Memory B cell (primary cell): Measurements from ENCODE around the gene GYS2.

ENCODE experiments used
- ATAC-seq: fragments of 150-1000 bp; cut with Tn5 transposase; 2 replicates; pipeline ENCODE4 v1.10.0; 2021; ENCODE audit warnings: low read depth, mild to moderate bottlenecking, moderate library complexity
- DNase-seq, 2 donors: peaks; one replicate each; pipeline ENCODE4 v3.0.0; 2022; ENCODE audit warnings: low spot score in 2 of 2
- H3K27ac Mint-ChIP-seq: one replicate; pipeline ENCODE4 v1.8.0; 2022; ENCODE audit warnings: mild to moderate bottlenecking, moderate library complexity, mixed read lengths
- H3K27me3 Mint-ChIP-seq: one replicate; pipeline ENCODE4 v1.8.0; 2022; ENCODE audit warnings: mixed read lengths
- H3K36me3 Mint-ChIP-seq: one replicate; pipeline ENCODE4 v1.8.0; 2022; ENCODE audit warnings: mild to moderate bottlenecking, mixed read lengths
- H3K4me1 Mint-ChIP-seq: one replicate; pipeline ENCODE4 v1.8.0; 2022; ENCODE audit warnings: mixed read lengths
- H3K4me3 Mint-ChIP-seq: one replicate; pipeline ENCODE4 v1.8.0; 2022; ENCODE audit warnings: mild to moderate bottlenecking, moderate library complexity, mixed read lengths
- H3K9me3 Mint-ChIP-seq: one replicate; pipeline ENCODE4 v1.8.0; 2022; ENCODE audit warnings: mixed read lengths

GYS2 gene

DNA sequence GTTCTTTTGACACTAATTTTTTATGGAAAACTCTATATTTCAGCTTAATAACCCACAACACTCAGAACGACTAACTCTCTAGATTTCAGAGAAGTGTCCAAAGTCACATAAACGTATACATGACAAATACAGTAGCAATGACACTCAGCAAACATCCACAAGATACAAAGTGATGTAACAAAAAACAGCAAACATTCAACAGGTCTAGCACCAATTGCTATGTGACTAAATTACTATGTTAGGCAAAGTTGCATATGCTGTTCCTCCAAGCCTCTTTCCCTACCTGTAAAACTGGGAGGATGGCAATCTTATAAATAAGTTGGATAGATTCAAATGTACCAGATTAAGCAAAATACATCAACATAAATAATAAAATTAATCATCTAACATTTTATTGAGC, 104.9 kb downstream of the GYS2 start:
- H3K27ac Mint-ChIP-seq, result no peak overlapping the region
- H3K4me3 Mint-ChIP-seq, result no peak overlapping the region
- H3K4me1 Mint-ChIP-seq, result peaks cover 20% of the 10 kb centered on the region
- no peaks in the 10 kb centered on the region for H3K9me3 Mint-ChIP-seq
- ATAC-seq (no peak), DNase-seq (no peak)
- H3K36me3 Mint-ChIP-seq, result peaks cover 27% of the 10 kb centered on the region
- H3K27me3 Mint-ChIP-seq, result no peaks in the 10 kb centered on the region
